ENCODE results near the gene GRHL1.

GRCh38 chr2:9965119-9965822 lies 13.8 kb downstream of the GRHL1 start:
- TF ChIP-seq GATA3 (IDR thresholded peaks at IDR 0.05; ENCODE audit: low read depth, low read length) = no peak
- no peak for TF ChIP-seq GATA2 (IDR thresholded peaks at IDR 0.05; ENCODE audit: low read depth, low read length)
